GM18519 (cell line): ENCODE data around the gene TYW1B.
"Not testable (repeated sequence)": the region's sequence is repeated elsewhere in the genome, so short reads cannot be mapped to it uniquely, and the experiment has no call there.

Source experiments
- ATAC-seq: cut with Tn5 transposase; IDR thresholded peaks from one replicate; pipeline ENCODE4 v1.9.1; 2021; ENCODE audit warnings: mild to moderate bottlenecking, moderate library complexity; ENCODE audit not compliant: unreplicated experiment, low FRiP score

TYW1B gene

GRCh38 chr7:72583620-72584361 is 244.2 kb downstream of the TYW1B start:
- ATAC-seq = not testable (repeated sequence)

GRCh38 chr7:72580142-72580770 is 247.7 kb downstream of the TYW1B start:
- ATAC-seq = not testable (repeated sequence)

- ATAC-seq = no peak
Measured at GRCh38 chr7:72577107-72577506, 250.9 kb downstream of the TYW1B start.

GRCh38 chr7:72561988-72562387 is 266.0 kb downstream of the TYW1B start:
- not testable (repeated sequence) for ATAC-seq

GRCh38 chr7:72559546-72559945 is 268.5 kb downstream of the TYW1B start:
- ATAC-seq = not testable (repeated sequence)

- ATAC-seq = not testable (repeated sequence)
Measured at GRCh38 chr7:72556733-72557132, 271.3 kb downstream of the TYW1B start.

- ATAC-seq = not testable (repeated sequence)
Measured at GRCh38 chr7:72555238-72555637, 272.8 kb downstream of the TYW1B start.

GRCh38 chr7:72554401-72554800 is 273.6 kb downstream of the TYW1B start:
- not testable (repeated sequence) for ATAC-seq

GRCh38 chr7:72550454-72550853 is 277.5 kb downstream of the TYW1B start:
- not testable (repeated sequence) for ATAC-seq

- not testable (repeated sequence) for ATAC-seq
Measured at GRCh38 chr7:72546586-72547237, 281.3 kb downstream of the TYW1B start.

GRCh38 chr7:72544531-72544930 is 283.5 kb downstream of the TYW1B start:
- ATAC-seq = not testable (repeated sequence)

- no peak for ATAC-seq
Measured at GRCh38 chr7:72540923-72541322, 287.1 kb downstream of the TYW1B start.

GRCh38 chr7:72540106-72540611 is 287.8 kb downstream of the TYW1B start:
- no peak for ATAC-seq

- ATAC-seq = no peak
Measured at GRCh38 chr7:72539702-72540101, 288.3 kb downstream of the TYW1B start.

GRCh38 chr7:72538856-72539255 is 289.1 kb downstream of the TYW1B start:
- ATAC-seq = no peak

- ATAC-seq = no peak
Measured at GRCh38 chr7:72538147-72538546, 289.9 kb downstream of the TYW1B start.

- ATAC-seq = not testable (repeated sequence)
Measured at GRCh38 chr7:72536038-72536437, 292.0 kb downstream of the TYW1B start.

- not testable (repeated sequence) for ATAC-seq
Measured at GRCh38 chr7:72531048-72531447, 297.0 kb downstream of the TYW1B start.
